IPS-15b (cell line): ENCODE measurements around the gene ABR.
A peak's percentile ranks its signal among the peaks of the same experiment; 100 is the strongest.

Experiments used
- H3K27me3 ChIP-seq: one replicate; pipeline ENCODE4 v1.6.1; 2013; ENCODE audit warnings: low read length; ENCODE audit not compliant: control insufficient read depth, insufficient read depth
- H3K36me3 ChIP-seq: one replicate; pipeline ENCODE4 v1.6.1; 2013; ENCODE audit warnings: low read length; ENCODE audit not compliant: control insufficient read depth, insufficient read depth
- H3K4me1 ChIP-seq: one replicate; pipeline ENCODE4 v1.6.1; 2013; ENCODE audit warnings: mild to moderate bottlenecking, low read length; ENCODE audit not compliant: control insufficient read depth, insufficient read depth
- H3K4me3 ChIP-seq: one replicate; pipeline ENCODE4 v1.5.1; 2013; ENCODE audit warnings: low read depth, low read length
- H3K9ac ChIP-seq: one replicate; pipeline ENCODE4 v1.6.1; 2013; ENCODE audit warnings: low read depth, mild to moderate bottlenecking, low read length
- H3K9me3 ChIP-seq: one replicate; pipeline ENCODE4 v1.6.1; 2013; ENCODE audit warnings: mild to moderate bottlenecking, low read length; ENCODE audit not compliant: control insufficient read depth, insufficient read depth

Gene ABR

DNA sequence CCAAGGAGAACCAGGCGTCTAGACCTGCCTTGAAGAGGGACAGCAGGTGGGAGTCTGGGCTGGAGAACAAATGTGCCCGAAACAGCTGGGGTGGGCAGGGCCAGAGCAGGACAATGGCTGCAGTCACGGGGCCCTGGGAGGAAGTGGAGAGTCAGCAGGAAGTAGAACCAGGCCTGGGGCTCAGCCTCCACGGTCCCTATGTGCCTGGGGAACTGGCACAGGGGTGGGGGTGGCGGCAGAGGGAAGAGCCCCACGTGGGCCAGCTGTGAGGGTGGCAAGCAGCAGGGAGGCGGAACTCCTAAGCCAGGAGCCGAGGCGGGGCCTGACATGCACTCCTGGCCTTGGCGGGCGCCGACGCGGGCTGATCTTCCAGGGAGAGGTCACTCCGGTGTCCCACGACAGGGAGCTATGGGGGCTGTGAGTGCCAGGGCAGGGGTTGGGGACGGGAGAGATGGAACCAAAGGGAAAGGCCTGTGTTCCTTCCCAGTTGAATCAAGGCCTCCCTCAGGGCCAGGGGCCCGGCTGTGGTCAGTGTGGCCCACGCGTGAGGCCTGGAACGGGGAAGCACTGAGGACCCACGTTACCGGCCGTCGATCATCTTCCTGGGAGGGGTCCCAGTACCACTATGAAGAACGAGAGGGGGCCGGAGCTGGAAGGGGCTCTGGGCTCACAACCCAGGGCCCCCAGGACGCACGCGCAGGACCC, 140.1 kb downstream of the ABR start:
- Histone ChIP-seq H3K4me1 (no peaks in the 10 kb centered on the region), H3K9ac (no peak overlapping the region), H3K4me3 (no peak overlapping the region), H3K36me3 (no peaks in the 10 kb centered on the region), H3K27me3 (no peaks in the 10 kb centered on the region), H3K9me3 (no peaks in the 10 kb centered on the region)

DNA sequence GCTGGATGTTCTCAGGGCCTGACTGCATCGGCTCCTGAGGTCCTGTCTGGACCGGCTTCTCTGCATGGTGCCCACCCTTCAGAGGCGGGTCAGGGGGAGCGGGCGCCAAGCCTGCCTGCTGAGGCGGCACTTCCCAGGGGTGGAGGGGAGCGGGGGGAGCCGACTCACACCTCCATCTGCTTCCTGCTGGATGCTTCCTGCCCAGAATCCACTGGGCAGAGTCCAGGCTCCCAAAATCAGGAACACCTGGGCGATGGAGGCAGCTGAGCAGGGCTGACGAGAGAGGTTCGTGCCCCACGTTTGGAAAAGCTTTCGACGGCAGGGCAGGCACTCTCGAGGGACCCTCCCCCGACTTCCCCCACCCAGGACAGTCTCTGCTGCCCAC, 140.7 kb downstream of the ABR start:
- H3K4me1 ChIP-seq = no peaks in the 10 kb centered on the region
- no peaks in the 10 kb centered on the region for H3K9me3 ChIP-seq
- H3K36me3 ChIP-seq = no peaks in the 10 kb centered on the region
- no peak overlapping the region for H3K9ac ChIP-seq
- no peak overlapping the region for H3K4me3 ChIP-seq
- no peaks in the 10 kb centered on the region for H3K27me3 ChIP-seq

GRCh38 chr17:1038459-1039122, 141.2 kb downstream of the ABR start:
- Histone ChIP-seq H3K4me1 (no peaks in the 10 kb centered on the region), H3K9ac (no peak overlapping the region)

GRCh38 chr17:1037238-1037879, 142.4 kb downstream of the ABR start:
- no peaks in the 10 kb centered on the region for H3K4me1 ChIP-seq
- H3K9ac ChIP-seq = peak overlapping the region; percentile 37
- H3K4me3 ChIP-seq = no peak overlapping the region
- no peaks in the 10 kb centered on the region for H3K9me3 ChIP-seq
- no peaks in the 10 kb centered on the region for H3K36me3 ChIP-seq
- peaks cover 4% of the 10 kb centered on the region for H3K27me3 ChIP-seq

More at GRCh38 chr17:1038459-1039122, 141.2 kb downstream of the ABR start:
- no peaks in the 10 kb centered on the region for H3K36me3 ChIP-seq
- H3K27me3 ChIP-seq = no peaks in the 10 kb centered on the region
- H3K4me3 ChIP-seq = no peak overlapping the region
- H3K9me3 ChIP-seq = no peaks in the 10 kb centered on the region

- H3K36me3 ChIP-seq = no peaks in the 10 kb centered on the region
- H3K27me3 ChIP-seq = peaks cover 4% of the 10 kb centered on the region
- H3K4me1 ChIP-seq = no peaks in the 10 kb centered on the region
- H3K9me3 ChIP-seq = no peaks in the 10 kb centered on the region
- H3K4me3 ChIP-seq = no peak overlapping the region
- H3K9ac ChIP-seq = no peak overlapping the region
Measured at GRCh38 chr17:1036845-1037237, 142.9 kb downstream of the ABR start.

GRCh38 chr17:1036171-1036844, 143.5 kb downstream of the ABR start:
- no peaks in the 10 kb centered on the region for H3K9me3 ChIP-seq
- H3K4me3 ChIP-seq = no peak overlapping the region
- H3K4me1 ChIP-seq = no peaks in the 10 kb centered on the region
- peaks cover 4% of the 10 kb centered on the region for H3K27me3 ChIP-seq
- H3K36me3 ChIP-seq = no peaks in the 10 kb centered on the region
- no peak overlapping the region for H3K9ac ChIP-seq

DNA sequence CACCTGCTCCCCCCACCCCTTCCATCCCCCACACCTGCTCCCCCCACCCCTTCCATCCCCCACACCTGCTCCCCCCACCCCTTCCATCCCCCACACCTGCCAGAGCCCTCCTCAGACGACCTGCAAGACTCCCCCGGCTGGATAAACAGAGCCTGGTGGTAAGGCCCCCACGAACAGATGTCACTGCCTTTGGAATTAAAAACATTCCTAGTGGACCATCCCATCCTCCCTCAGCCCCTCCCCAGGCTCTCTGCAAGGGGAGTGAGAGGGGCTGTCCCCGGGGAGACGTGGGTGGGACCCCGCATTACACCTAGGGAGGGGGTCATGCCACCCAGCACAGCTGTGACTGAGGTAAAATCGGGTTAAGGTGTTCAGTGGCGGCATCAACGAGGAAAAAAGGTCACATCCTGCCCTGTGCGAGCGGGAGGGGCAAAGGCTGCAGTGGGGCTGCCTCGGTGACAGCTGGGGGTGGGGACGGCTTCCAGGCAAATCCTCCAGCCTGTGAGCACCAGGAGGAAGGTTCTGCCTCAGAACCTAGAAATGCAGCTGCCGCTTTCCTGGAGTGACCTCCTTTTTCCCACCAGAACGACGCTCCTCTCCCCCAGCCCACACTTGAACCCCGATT, 144.1 kb downstream of the ABR start:
- Histone ChIP-seq H3K27me3 (peaks cover 5% of the 10 kb centered on the region), H3K36me3 (no peaks in the 10 kb centered on the region)

DNA sequence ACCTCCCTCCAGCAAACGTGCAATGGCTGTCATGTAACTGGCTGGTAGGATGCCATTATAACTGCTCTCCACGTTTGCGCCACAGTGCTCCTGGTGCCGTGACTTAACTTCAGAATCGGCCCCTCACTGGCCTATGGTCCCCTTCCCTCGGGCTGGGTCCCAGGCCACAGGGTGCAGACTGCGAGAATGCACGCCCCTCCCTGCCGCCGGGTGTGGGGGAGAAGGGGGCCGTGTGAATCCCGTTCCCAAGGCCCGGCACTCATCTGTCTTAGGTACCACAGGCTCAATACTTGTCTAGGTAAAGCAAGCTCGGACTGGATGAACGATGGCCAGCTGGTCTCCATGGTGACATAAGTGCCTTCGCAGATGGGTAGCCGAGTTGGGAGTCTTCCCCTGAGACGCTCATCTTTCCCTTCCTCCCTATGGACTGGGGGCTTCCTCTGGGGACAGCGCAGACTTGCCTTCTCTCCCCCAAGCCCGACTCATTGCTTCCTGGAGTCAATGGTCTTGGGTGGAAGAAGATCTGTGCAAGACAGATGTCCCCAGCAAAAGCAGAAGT, 145.1 kb downstream of the ABR start:
- Histone ChIP-seq H3K4me1 (no peaks in the 10 kb centered on the region), H3K9me3 (no peaks in the 10 kb centered on the region), H3K36me3 (no peaks in the 10 kb centered on the region), H3K27me3 (peaks cover 7% of the 10 kb centered on the region), H3K4me3 (no peak overlapping the region), H3K9ac (no peak overlapping the region)

More for the DNA sequence above, 144.1 kb downstream of the ABR start:
- H3K9ac ChIP-seq = no peak overlapping the region
- H3K4me1 ChIP-seq = no peaks in the 10 kb centered on the region
- no peaks in the 10 kb centered on the region for H3K9me3 ChIP-seq
- no peak overlapping the region for H3K4me3 ChIP-seq

- H3K36me3 ChIP-seq = no peaks in the 10 kb centered on the region
Measured at GRCh38 chr17:1033503-1033902, 146.3 kb downstream of the ABR start.

GRCh38 chr17:1032391-1032790, 147.4 kb downstream of the ABR start:
- H3K4me3 ChIP-seq = peak overlapping the region; percentile 39
- no peak overlapping the region for H3K9ac ChIP-seq
- H3K27me3 ChIP-seq = peaks cover 7% of the 10 kb centered on the region
- no peaks in the 10 kb centered on the region for H3K4me1 ChIP-seq
- no peaks in the 10 kb centered on the region for H3K9me3 ChIP-seq
- H3K36me3 ChIP-seq = no peaks in the 10 kb centered on the region

More at GRCh38 chr17:1033503-1033902, 146.3 kb downstream of the ABR start:
- no peak overlapping the region for H3K4me3 ChIP-seq
- H3K27me3 ChIP-seq = peaks cover 7% of the 10 kb centered on the region
- H3K9ac ChIP-seq = no peak overlapping the region
- H3K9me3 ChIP-seq = no peaks in the 10 kb centered on the region
- H3K4me1 ChIP-seq = no peaks in the 10 kb centered on the region

GRCh38 chr17:1031711-1032110, 148.1 kb downstream of the ABR start:
- Histone ChIP-seq H3K9ac (no peak overlapping the region), H3K36me3 (no peaks in the 10 kb centered on the region), H3K4me1 (no peaks in the 10 kb centered on the region), H3K27me3 (peaks cover 7% of the 10 kb centered on the region), H3K9me3 (no peaks in the 10 kb centered on the region), H3K4me3 (peak overlapping the region; percentile 39)
